NCI-H2227 treated with DMSO at 0.1 percent for 48 hours (cell line): Measurements from ENCODE around the gene GALNT15.

Source experiments
- DNase-seq: peaks from one replicate; lab custom pipeline; 2025; lab: John Stamatoyannopoulos, UW

GALNT15 gene

DNA sequence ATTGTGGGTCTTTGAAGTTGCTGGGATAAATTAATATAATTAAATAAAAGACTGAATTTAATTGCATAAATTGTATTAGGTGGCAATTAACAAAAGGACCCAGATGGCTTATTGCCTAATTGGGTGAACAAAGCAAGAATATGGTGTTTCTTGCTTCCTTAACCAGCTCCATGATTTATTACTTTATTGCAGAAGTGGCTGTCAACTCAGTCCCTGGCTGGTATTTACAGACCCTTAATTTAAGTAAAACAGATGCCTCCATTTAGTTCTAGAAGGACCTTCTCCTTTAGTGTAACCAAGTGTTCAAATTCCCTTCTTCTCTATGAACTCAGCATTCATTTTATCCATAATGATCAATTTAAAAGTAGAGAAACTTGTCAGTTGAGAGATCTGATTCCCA lies 55.2 kb downstream of the GALNT15 start:
- DNase-seq: no peak

GRCh38 chr3:16231983-16232382 lies 57.5 kb downstream of the GALNT15 start:
- DNase-seq: no peak

DNA sequence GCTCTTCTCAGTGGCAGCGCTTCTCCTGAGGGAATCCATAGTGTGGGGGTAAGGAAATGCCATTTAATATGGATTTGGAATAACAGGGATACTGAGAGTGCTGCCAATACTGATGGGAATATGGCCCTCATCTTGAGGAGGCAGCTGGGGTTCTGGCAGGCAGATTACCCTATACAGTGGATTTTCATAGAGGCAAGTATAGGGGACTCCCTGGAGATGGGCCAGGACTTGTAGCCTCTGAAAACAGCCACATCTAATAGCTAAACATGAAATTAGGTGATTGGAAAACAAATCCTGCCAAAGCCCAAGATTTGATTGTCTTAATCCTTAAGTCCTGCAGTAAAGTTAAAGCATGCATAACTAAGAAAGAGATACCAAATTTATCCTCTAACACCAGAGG lies 59.3 kb downstream of the GALNT15 start:
- no peak for DNase-seq

- DNase-seq: no peak
Observed at GRCh38 chr3:16234281-16234680, 59.8 kb downstream of the GALNT15 start.

DNA sequence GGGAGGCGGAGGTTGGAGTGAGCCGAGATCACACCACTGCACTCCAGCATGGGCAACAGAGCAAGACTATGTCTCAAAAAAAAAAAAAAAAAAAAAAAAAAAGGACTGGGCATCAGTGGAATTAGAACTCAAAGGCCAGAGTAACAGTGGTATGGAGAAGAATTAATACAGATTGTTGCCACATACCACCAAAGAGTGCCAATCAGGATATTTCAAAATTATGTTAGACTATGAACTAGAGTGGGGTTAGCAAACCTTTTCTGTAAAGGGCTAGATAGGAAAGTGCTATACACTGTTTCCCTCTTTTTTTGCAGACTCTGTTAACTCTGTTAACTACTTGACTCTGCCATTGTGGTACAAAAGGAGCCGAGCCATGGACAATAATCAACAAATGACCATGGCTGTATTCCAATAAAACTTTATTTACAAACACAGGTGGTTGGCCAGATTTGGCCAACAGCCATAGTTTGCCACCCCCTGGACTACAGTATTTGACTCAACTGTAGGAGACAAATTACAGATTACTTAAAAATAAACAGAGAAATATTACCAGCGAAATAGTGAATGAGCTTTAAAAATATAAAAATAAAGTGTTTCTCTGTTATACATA lies 61.7 kb downstream of the GALNT15 start:
- no peak for DNase-seq

DNA sequence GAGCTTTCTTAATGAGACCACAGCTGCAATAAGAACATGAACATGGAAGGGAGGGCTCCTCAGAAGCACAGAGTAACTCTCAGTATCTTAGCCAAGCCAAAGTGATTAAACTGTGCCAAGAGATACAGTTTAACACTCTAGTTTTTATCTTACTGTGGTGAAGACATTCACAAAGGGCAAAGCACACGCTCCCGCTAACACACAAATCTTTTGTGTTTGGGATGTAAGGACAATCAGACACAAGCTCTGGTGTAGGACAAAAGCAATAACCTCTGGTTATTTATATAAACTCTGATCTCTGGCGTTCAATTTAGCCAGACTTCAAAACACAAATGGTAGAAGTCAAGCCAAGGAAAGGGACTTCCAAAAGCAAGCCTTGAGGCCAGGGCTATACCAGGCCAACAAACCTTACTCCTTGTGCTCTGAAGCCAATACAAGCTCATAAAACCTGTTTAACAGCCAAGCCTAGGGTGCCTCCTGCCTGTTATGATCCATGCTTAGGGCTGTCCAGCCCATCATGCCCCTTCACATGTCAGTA lies 62.4 kb downstream of the GALNT15 start:
- DNase-seq: no peak

DNA sequence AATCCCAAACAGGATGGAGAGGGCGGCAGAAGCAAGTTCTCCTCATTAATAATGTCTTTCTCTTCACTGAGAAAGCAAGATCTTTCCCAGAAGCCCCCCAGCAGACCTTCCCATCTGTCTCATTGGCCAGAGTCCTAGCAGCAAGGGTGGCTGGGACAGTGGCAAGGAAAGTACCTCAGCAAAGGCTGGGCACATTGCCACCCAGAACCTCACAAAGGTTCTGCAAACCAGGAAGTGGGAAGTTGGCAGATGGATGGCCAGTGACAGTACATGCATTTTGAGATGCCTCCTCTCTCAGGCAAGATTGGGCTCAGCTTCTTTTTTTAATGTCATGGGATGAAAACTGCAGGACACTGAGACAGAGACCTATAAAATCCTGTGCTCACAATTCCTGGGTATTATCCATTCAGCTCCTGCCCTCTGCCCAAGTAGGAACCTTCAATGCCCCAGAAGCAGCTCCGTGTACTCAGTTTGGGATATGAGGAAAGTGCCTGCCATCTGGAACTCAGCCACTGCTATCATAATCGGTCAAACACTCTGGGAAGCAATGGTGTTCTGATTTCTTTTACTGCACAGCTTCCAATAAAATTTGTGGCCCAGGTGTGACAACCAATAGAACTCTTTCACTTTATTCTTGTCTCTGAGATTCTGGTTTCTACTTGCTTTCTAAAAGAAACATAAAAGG lies 64.7 kb downstream of the GALNT15 start:
- no peak for DNase-seq

DNA sequence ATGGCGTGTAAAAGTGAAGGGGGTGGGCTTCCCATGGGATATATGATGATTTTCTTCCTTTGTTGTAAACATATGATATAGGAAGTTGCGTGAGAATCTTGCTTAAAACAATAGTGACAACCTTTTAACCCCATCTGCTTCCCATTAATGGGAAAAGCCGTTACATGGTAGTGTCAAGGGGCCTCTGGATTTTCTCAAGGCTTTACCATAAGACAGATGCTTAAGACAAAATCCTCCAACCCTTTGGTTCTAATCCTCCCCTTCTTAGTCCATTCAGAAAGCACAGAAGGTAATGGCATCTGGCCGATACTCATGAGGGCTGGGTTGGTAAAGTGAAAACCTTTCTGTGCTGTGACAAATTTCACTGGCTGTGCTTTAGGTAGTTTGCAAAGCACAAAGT lies 65.3 kb downstream of the GALNT15 start:
- DNase-seq: no peak

- no peak for DNase-seq
Observed at GRCh38 chr3:16240229-16241023, 65.9 kb downstream of the GALNT15 start.

- DNase-seq: no peak
Observed at GRCh38 chr3:16241225-16241624, 66.7 kb downstream of the GALNT15 start.

DNA sequence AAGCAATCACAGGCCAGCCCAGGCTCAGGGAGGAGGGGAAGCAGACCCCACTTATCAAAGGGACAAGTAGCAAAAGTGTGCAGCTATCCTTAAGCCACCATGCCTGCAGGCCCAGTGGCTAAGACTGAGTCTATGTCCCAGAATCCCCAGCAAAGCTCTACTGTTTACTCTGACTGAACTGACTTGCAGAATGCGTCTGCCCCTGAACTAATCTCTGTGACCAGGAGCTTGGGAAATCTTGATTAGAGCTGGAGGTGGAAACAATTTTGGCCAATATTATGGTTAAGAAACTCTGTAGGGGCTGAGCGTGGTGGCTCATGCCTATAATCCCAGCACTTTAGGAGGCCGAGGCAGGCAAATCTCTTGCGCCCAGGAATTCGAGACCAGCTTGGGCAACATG lies 67.7 kb downstream of the GALNT15 start:
- DNase-seq: no peak

GRCh38 chr3:16243706-16244490 lies 69.4 kb downstream of the GALNT15 start:
- no peak for DNase-seq

DNA sequence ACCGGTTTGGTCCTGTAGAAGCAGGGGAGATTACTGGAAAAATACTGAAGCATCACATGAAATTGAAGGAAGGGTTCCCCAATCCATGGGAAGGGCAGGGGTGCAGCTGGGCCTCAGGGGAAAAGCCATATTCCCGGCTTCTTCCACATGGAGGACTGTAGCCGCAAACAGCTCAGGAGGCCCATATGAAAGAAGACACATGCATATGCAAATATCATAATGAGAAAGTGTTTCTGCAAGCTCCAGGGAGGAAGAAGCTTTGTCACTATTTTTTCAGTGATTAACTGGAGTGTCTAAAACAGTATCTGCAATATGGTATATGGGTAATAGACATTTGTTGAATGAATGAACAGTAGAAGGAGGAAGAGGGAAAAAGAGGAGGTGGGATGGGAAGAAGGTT lies 71.1 kb downstream of the GALNT15 start:
- no peak for DNase-seq

GRCh38 chr3:16247282-16248061 lies 73.0 kb downstream of the GALNT15 start:
- DNase-seq: peak; percentile 65

- DNase-seq: no peak
Observed at GRCh38 chr3:16248556-16248955, 74.1 kb downstream of the GALNT15 start.

- DNase-seq: no peak
Observed at GRCh38 chr3:16249336-16249735, 74.9 kb downstream of the GALNT15 start.

DNA sequence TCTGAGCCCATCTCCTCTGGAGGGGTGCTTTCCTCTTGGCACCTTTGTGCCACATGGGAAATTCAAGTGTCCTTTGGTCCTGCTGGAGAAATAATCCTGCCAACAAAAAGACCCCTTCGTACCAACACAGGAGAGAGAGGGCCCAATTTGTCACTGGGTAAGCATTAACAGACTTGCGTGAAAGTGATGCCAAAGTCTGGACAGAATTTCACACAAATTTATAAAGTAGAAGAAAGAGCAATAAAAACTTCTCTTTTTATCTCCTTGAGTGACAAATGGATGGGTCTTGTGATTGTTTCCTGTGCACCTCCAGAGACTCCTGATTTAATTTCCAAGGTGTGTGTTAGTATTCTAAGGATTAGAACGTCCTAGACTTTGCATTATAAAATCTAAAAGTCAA lies 75.4 kb downstream of the GALNT15 start:
- no peak for DNase-seq

DNA sequence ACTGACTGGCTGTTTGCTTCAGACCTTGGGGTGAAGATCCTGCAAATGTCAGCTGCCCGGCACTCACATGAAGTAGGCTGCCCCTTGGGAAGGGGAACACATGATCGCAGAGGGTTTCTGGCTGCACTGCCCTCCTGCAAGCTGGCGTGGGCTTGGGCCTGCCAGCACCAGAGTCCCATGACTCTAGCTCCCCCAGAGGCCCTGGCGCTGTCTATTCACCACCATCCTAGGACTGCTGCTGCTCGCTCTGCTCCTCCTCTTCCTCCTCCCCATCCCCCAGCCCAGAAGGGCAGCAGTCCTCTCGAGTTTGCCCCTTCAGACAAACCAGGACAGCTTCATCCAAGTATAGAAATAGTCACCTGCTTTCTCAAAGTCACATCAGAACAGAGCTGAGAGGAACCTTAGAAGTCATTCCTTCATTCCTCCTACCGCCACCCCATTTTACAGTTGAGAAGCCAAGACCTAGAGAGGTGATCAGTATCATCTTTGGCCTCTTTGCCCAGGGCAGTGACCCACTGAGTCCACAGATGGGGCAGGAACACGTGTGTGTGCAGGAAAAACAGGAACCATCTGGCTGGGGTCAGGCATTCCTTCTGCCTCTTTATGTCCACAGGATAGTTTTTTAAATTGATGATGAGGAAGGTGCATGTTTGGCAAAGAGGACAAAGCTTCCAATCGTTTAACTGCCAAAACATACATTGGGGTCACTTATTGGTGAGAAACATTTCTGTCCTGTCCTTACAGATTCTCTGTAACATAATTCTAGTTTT lies 77.0 kb downstream of the GALNT15 start:
- DNase-seq: no peak

GRCh38 chr3:16252243-16252978 lies 77.9 kb downstream of the GALNT15 start:
- no peak for DNase-seq

DNA sequence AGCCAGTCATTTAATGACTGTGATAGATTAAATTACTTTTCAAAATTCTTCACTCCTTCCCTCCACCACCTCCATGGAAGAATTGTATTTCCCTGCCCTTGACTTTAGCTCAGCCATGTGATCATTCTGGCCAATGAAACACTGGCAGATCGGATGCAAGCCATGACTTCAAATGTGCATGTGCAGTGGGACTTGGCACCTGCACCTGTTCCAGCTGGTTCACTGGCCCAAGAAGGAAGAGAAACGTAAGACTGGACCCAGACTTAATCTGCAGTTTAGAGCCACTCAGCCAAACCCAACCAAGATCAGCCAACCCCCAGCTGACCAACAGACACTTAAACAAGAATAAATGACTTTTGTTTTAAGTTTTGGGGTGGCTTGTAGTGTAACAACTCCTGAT lies 78.5 kb downstream of the GALNT15 start:
- no peak for DNase-seq
